Lung microvascular endothelial cell (primary cell): ENCODE measurements around the gene ZKSCAN1. TPM values are rescaled to one million over a fixed set of nuclear protein-coding genes. Genes with fewer than 3 reads are reported as not detected.

Source experiments
- DNase-seq, 2 donors: peaks; one replicate each; pipeline versions ENCODE4 v3.0.0 to v3.0.0-alpha.2; 2010; ENCODE audit warnings: low read depth in 2 of 2
- total RNA-seq: library from RNA; depleted of rRNA; stranded (reverse); fragments of >200 nt; gene quantifications from 2 replicates; pipeline ENCODE4 v1.2.1, GENCODE V29; 2014

ZKSCAN1 gene
- total RNA-seq, 1 donor from 2014 or later, result 30.0 TPM

- DNase-seq, result no peak
These were observed 20.5 kb downstream of the ZKSCAN1 start for GRCh38 chr7:100035876-100036275.

GRCh38 chr7:100038326-100038725 lies 22.9 kb downstream of the ZKSCAN1 start:
- no peak for DNase-seq

- no peak for DNase-seq
These were observed 25.2 kb downstream of the ZKSCAN1 start for GRCh38 chr7:100040575-100040974.

- DNase-seq, result peak in 1 of 2 donors; percentile 27
These were observed 29.3 kb downstream of the ZKSCAN1 start for GRCh38 chr7:100044718-100045117.

GRCh38 chr7:100048680-100049079 lies 33.3 kb downstream of the ZKSCAN1 start:
- DNase-seq, result no peak

- peak; percentile 81 to 82 for DNase-seq
These were observed 34.3 kb downstream of the ZKSCAN1 start, which contains the start of gene ZSCAN21 for GRCh38 chr7:100049441-100050291. Gene ZSCAN21, plus strand, starts transcription at chr7:100049774. Its CDS starts 7,233 bp downstream, at chr7:100057007.

GRCh38 chr7:100051611-100052010 lies 36.2 kb downstream of the ZKSCAN1 start:
- DNase-seq, result no peak

GRCh38 chr7:100053215-100053614 lies 37.8 kb downstream of the ZKSCAN1 start:
- DNase-seq, result peak; percentile 85 to 86

GRCh38 chr7:100057006-100057405 lies 41.6 kb downstream of the ZKSCAN1 start:
- DNase-seq, result no peak

- DNase-seq, result no peak
These were observed 43.9 kb downstream of the ZKSCAN1 start for GRCh38 chr7:100059251-100059739.

GRCh38 chr7:100061518-100062193 lies 46.3 kb downstream of the ZKSCAN1 start:
- DNase-seq, result no peak

- DNase-seq, result no peak
These were observed 48.0 kb downstream of the ZKSCAN1 start for GRCh38 chr7:100063376-100063775.

- DNase-seq, result no peak
These were observed 48.8 kb downstream of the ZKSCAN1 start for GRCh38 chr7:100064162-100064561.

GRCh38 chr7:100065452-100066186 lies 50.2 kb downstream of the ZKSCAN1 start:
- peak in 1 of 2 donors; percentile 37 for DNase-seq

GRCh38 chr7:100066953-100067352 lies 51.6 kb downstream of the ZKSCAN1 start:
- DNase-seq, result no peak

- DNase-seq, result no peak
These were observed 54.6 kb downstream of the ZKSCAN1 start for GRCh38 chr7:100069991-100070390.

GRCh38 chr7:100071018-100071723 lies 55.8 kb downstream of the ZKSCAN1 start:
- no peak for DNase-seq

- no peak for DNase-seq
These were observed 57.1 kb downstream of the ZKSCAN1 start for GRCh38 chr7:100072462-100072861.

GRCh38 chr7:100074841-100075240 lies 59.4 kb downstream of the ZKSCAN1 start:
- DNase-seq, result no peak

GRCh38 chr7:100075418-100075817 lies 60.0 kb downstream of the ZKSCAN1 start:
- DNase-seq, result no peak

- DNase-seq, result no peak
These were observed 61.8 kb downstream of the ZKSCAN1 start for GRCh38 chr7:100077205-100077604.
